Ovary (tissue), 9 donors: ENCODE data around the gene ZNF638. TPM values are rescaled to one million over a fixed set of nuclear protein-coding genes. Genes with fewer than 3 reads are reported as not detected.

Experiments used
- DNase-seq, 5 donors: peaks; one replicate each; pipeline ENCODE4 v3.0.0-alpha.2; 2019 to 2020
- H3K27ac ChIP-seq, 2 donors: fragments of 200-600 bp; one replicate each; pipeline versions ENCODE4 v1.5.1 to v1.8.0; 2019 to 2022
- H3K27me3 ChIP-seq: fragments of 200-600 bp; one replicate; pipeline ENCODE4 v1.8.0; 2022
- H3K36me3 ChIP-seq: fragments of 200-600 bp; sonication (generic); one replicate; pipeline ENCODE4 v1.5.1; 2019
- H3K4me1 ChIP-seq: one replicate; pipeline ENCODE4 v1.8.1; 2013; ENCODE audit warnings: mild to moderate bottlenecking, moderate library complexity; ENCODE audit not compliant: insufficient read depth
- H3K4me3 ChIP-seq: fragments of 200-600 bp; sonication (generic); one replicate; pipeline ENCODE4 v1.5.1; 2017
- H3K9me3 ChIP-seq, 2 donors: fragments of 200-600 bp in 1 of 2; sonication (generic) in 1 of 2; one replicate each; pipeline versions ENCODE4 v1.5.1 to v1.8.1; 2013 to 2019; ENCODE audit warnings: mild to moderate bottlenecking in 1 of 2, moderate library complexity in 1 of 2
- CTCF ChIP-seq, 3 donors: fragments of 450-650 bp in 2 of 3; fragments of 200-600 bp in 1 of 3; IDR thresholded peaks; one replicate each; pipeline versions ENCODE4 v1.5.1 to v1.8.0; 2016 to 2022; ENCODE audit warnings: antibody characterized with exemption in 3 of 3, mild to moderate bottlenecking in 1 of 3
- EP300 ChIP-seq: sonication (generic); formaldehyde crosslinking; IDR thresholded peaks from one replicate; pipeline ENCODE4 v1.6.1; 2017; ENCODE audit warnings: antibody characterized with exemption
- POLR2A ChIP-seq: fragments of 450-650 bp; IDR thresholded peaks from one replicate; pipeline ENCODE4 v1.6.1; 2017; ENCODE audit warnings: antibody characterized with exemption, mild to moderate bottlenecking, moderate library complexity
- WGBS, 3 donors: extraction: QIAGEN DNeasy Blood & Tissue Kit in 1 of 3; methylation state at CpG; one replicate each; pipeline versions ENCODE4 v1.1.5 to v1.1.7; 2013 to 2017; 5-methylcytosine and 5-hydroxymethylcytosine counted together
- intact Hi-C, 4 donors: fragments of 100-400 bp; cut with DNase I; formaldehyde crosslinking; loops; one replicate each; pipeline versions ENCODE4 v1.11.0 to v1.15.1; 2022 to 2023
- polyA plus RNA-seq, 2 donors: library from polyadenylated mRNA; stranded (reverse); fragments of 200-250 nt in 1 of 2; fragments of 350-450 nt in 1 of 2; fragmentation: Illumina TruSeq in 1 of 2; extraction: RNeasy Lipid Tissue Mini Kit (QIAGEN cat#74804) in 1 of 2; gene quantifications; one replicate each; pipeline ENCODE4 v1.2.3, GENCODE V29; 2013 to 2014
- total RNA-seq, 7 donors: library from RNA; depleted of rRNA in 2 of 7; stranded (reverse); fragments of >200 nt in 2 of 7; fragmentation: NEBNext Ultra II Directional in 3 of 7; extraction: Animal tissue kit (Norgen Biotek cat#: 25700) in 3 of 7; gene quantifications; one replicate each; pipeline versions ENCODE4 v1.1.0 to v1.2.4, GENCODE V29; 2016 to 2023
- donor health status: DM: no; HTN: no; CAD: no; lungs with moderate emphysema.
- donor health status: DM: no; HTN: no; CAD: no.
- donor health status: Bipolar disorder and iron deficiency.
- donor health status: DM: yes; HTN: yes; CAD: no.
- donor health status: DM: no; HTN: no; CAD: no.
- donor health status: DM: yes; HTN: yes; CAD: no.

Gene ZNF638
- total and polyA plus RNA-seq, 9 donors, result 76.9 to 160 (median 126) TPM

- no peak overlapping the region for H3K4me3 ChIP-seq
- H3K9me3 ChIP-seq, result no peaks in the 10 kb centered on the region
- whole genome bisulfite sequencing, 3 donors, result 76 to 81% (median 76%) methylated on average over 7 of the region's 7 CpGs
- TF ChIP-seq CTCF (IDR thresholded peaks at IDR 0.05) (no peak), EP300 (no peak), POLR2A (no peak)
- H3K27me3 ChIP-seq, result no peaks in the 10 kb centered on the region
- intact Hi-C loops, result no loop called here
- H3K36me3 ChIP-seq, result no peaks in the 10 kb centered on the region
- no peak overlapping the region for H3K27ac ChIP-seq
- H3K4me1 ChIP-seq, result no peaks in the 10 kb centered on the region
- DNase-seq, result no peak
Observed at GRCh38 chr2:71458413-71459083, 127.0 kb downstream of the ZNF638 start.

GRCh38 chr2:71459084-71459431 lies 127.5 kb downstream of the ZNF638 start:
- H3K4me1 ChIP-seq, result no peaks in the 10 kb centered on the region
- no peaks in the 10 kb centered on the region for H3K9me3 ChIP-seq
- H3K27me3 ChIP-seq, result no peaks in the 10 kb centered on the region
- H3K4me3 ChIP-seq, result no peak overlapping the region
- 60 to 66% (median 61%) methylated on average over 2 of the region's 2 CpGs for WGBS, 3 donors
- no peak for TF ChIP-seq CTCF (IDR thresholded peaks at IDR 0.05)
- no peak for TF ChIP-seq POLR2A
- no peak for TF ChIP-seq EP300
- H3K36me3 ChIP-seq, result no peaks in the 10 kb centered on the region
- DNase-seq, result no peak
- intact Hi-C loops, result no loop called here
- no peak overlapping the region for H3K27ac ChIP-seq

- Histone ChIP-seq H3K9me3 (no peaks in the 10 kb centered on the region), H3K27me3 (no peaks in the 10 kb centered on the region), H3K36me3 (no peaks in the 10 kb centered on the region), H3K4me1 (no peaks in the 10 kb centered on the region), H3K4me3 (no peak overlapping the region), H3K27ac (no peak overlapping the region)
- intact Hi-C loops, result no loop called here
- WGBS, 3 donors, result 87 to 93% (median 89%) methylated on average over 6 of the region's 6 CpGs
- TF ChIP-seq EP300 (no peak), POLR2A (no peak), CTCF (IDR thresholded peaks at IDR 0.05) (no peak)
- no peak for DNase-seq
Observed at GRCh38 chr2:71460056-71460455, 128.5 kb downstream of the ZNF638 start.

- Histone ChIP-seq H3K9me3 (no peaks in the 10 kb centered on the region), H3K4me1 (no peaks in the 10 kb centered on the region), H3K36me3 (no peaks in the 10 kb centered on the region), H3K4me3 (no peak overlapping the region), H3K27me3 (no peaks in the 10 kb centered on the region), H3K27ac (no peak overlapping the region)
- no peak for TF ChIP-seq POLR2A
- TF ChIP-seq EP300, result no peak
- no peak for TF ChIP-seq CTCF (IDR thresholded peaks at IDR 0.05)
- intact Hi-C loops, result no loop called here
- no peak for DNase-seq
- 48 to 58% (median 51%) methylated on average over 9 of the region's 9 CpGs for WGBS, 3 donors
Observed at GRCh38 chr2:71460595-71461303, 129.2 kb downstream of the ZNF638 start.
